ENCODE measurements around the gene FOCAD.
"Not testable (repeated sequence)": the region's sequence is repeated elsewhere in the genome, so short reads cannot be mapped to it uniquely, and the experiment has no call there.

Gene FOCAD

GRCh38 chr9:20684035-20684874 lies at the start of gene FOCAD:
TSS of gene FOCAD (plus strand) at chr9:20684259. CDS start at chr9:20715354, 31,095 bp downstream.
- H3K4me3 Mint-ChIP-seq = peak within 1 kb of the TSS; percentile 88
- H3K27ac Mint-ChIP-seq = peak within 1 kb of the TSS; percentile 84
- no peaks in the 10 kb centered on the region for H3K27me3 Mint-ChIP-seq
- no peaks in the 10 kb centered on the region for H3K9me3 Mint-ChIP-seq
- no peaks in the 10 kb centered on the region for H3K36me3 Mint-ChIP-seq
- H3K4me1 Mint-ChIP-seq = peaks cover 24% of the 10 kb centered on the region

- Mint-ChIP-seq H3K27ac (no peak overlapping the region), H3K27me3 (no peaks in the 10 kb centered on the region), H3K9me3 (no peaks in the 10 kb centered on the region), H3K4me3 (no peak overlapping the region), H3K4me1 (peaks cover 2% of the 10 kb centered on the region), H3K36me3 (no peaks in the 10 kb centered on the region)
These were observed 49.2 kb upstream of the FOCAD start for GRCh38 chr9:20634895-20635294.

GRCh38 chr9:20636888-20637440 lies 47.1 kb upstream of the FOCAD start:
- Mint-ChIP-seq H3K9me3 (no peaks in the 10 kb centered on the region), H3K27me3 (no peaks in the 10 kb centered on the region), H3K36me3 (no peaks in the 10 kb centered on the region), H3K4me3 (no peak overlapping the region), H3K27ac (no peak overlapping the region), H3K4me1 (peaks cover 14% of the 10 kb centered on the region)

- peak overlapping the region; percentile 77 for H3K4me3 Mint-ChIP-seq
- peak overlapping the region; percentile 69 for H3K27ac Mint-ChIP-seq
- peaks cover 18% of the 10 kb centered on the region for H3K4me1 Mint-ChIP-seq
- H3K36me3 Mint-ChIP-seq = no peaks in the 10 kb centered on the region
- no peaks in the 10 kb centered on the region for H3K9me3 Mint-ChIP-seq
- no peaks in the 10 kb centered on the region for H3K27me3 Mint-ChIP-seq
These were observed 43.5 kb upstream of the FOCAD start for GRCh38 chr9:20640331-20641187.

- Mint-ChIP-seq H3K27me3 (peaks cover 1% of the 10 kb centered on the region), H3K27ac (no peak overlapping the region), H3K4me1 (peaks cover 18% of the 10 kb centered on the region), H3K36me3 (no peaks in the 10 kb centered on the region), H3K4me3 (no peak overlapping the region), H3K9me3 (no peaks in the 10 kb centered on the region)
These were observed 42.0 kb upstream of the FOCAD start for GRCh38 chr9:20642045-20642444.

- Mint-ChIP-seq H3K27ac (no peak overlapping the region), H3K9me3 (no peaks in the 10 kb centered on the region), H3K36me3 (no peaks in the 10 kb centered on the region), H3K27me3 (peaks cover 4% of the 10 kb centered on the region), H3K4me3 (no peak overlapping the region), H3K4me1 (peaks cover 18% of the 10 kb centered on the region)
These were observed 40.4 kb upstream of the FOCAD start for GRCh38 chr9:20643660-20644059.

GRCh38 chr9:20646656-20647055 lies 37.4 kb upstream of the FOCAD start:
- H3K9me3 Mint-ChIP-seq = no peaks in the 10 kb centered on the region
- peaks cover 5% of the 10 kb centered on the region for H3K4me1 Mint-ChIP-seq
- peaks cover 4% of the 10 kb centered on the region for H3K27me3 Mint-ChIP-seq
- H3K36me3 Mint-ChIP-seq = no peaks in the 10 kb centered on the region
- no peak overlapping the region for H3K4me3 Mint-ChIP-seq
- H3K27ac Mint-ChIP-seq = no peak overlapping the region

GRCh38 chr9:20649381-20649780 lies 34.7 kb upstream of the FOCAD start:
- Mint-ChIP-seq H3K36me3 (no peaks in the 10 kb centered on the region), H3K27ac (no peak overlapping the region), H3K9me3 (no peaks in the 10 kb centered on the region), H3K4me1 (no peaks in the 10 kb centered on the region), H3K27me3 (peaks cover 4% of the 10 kb centered on the region), H3K4me3 (no peak overlapping the region)

- Mint-ChIP-seq H3K9me3 (no peaks in the 10 kb centered on the region), H3K27me3 (peaks cover 4% of the 10 kb centered on the region), H3K36me3 (no peaks in the 10 kb centered on the region), H3K4me3 (no peak overlapping the region), H3K27ac (no peak overlapping the region), H3K4me1 (peaks cover 7% of the 10 kb centered on the region)
These were observed 33.7 kb upstream of the FOCAD start for GRCh38 chr9:20650313-20650712.

GRCh38 chr9:20650750-20651299 lies 33.2 kb upstream of the FOCAD start:
- Mint-ChIP-seq H3K4me3 (no peak overlapping the region), H3K27ac (no peak overlapping the region), H3K36me3 (no peaks in the 10 kb centered on the region), H3K9me3 (no peaks in the 10 kb centered on the region), H3K4me1 (peaks cover 12% of the 10 kb centered on the region), H3K27me3 (peaks cover 4% of the 10 kb centered on the region)

- H3K4me3 Mint-ChIP-seq = no peak overlapping the region
- H3K4me1 Mint-ChIP-seq = peaks cover 12% of the 10 kb centered on the region
- no peak overlapping the region for H3K27ac Mint-ChIP-seq
- peaks cover 3% of the 10 kb centered on the region for H3K27me3 Mint-ChIP-seq
- H3K36me3 Mint-ChIP-seq = no peaks in the 10 kb centered on the region
- no peaks in the 10 kb centered on the region for H3K9me3 Mint-ChIP-seq
These were observed 32.1 kb upstream of the FOCAD start for GRCh38 chr9:20651939-20652338.

GRCh38 chr9:20658246-20658667 lies 25.8 kb upstream of the FOCAD start:
- peak overlapping the region; percentile 86 for H3K4me3 Mint-ChIP-seq
- H3K36me3 Mint-ChIP-seq = not testable (repeated sequence)
- H3K27ac Mint-ChIP-seq = peak overlapping the region; percentile 18

GRCh38 chr9:20658677-20659473 lies 25.2 kb upstream of the FOCAD start:
- Mint-ChIP-seq H3K27ac (peak overlapping the region; percentile 18), H3K4me1 (peaks cover 16% of the 10 kb centered on the region), H3K4me3 (peak overlapping the region; percentile 86), H3K27me3 (no peaks in the 10 kb centered on the region), H3K36me3 (no peaks in the 10 kb centered on the region), H3K9me3 (no peaks in the 10 kb centered on the region)

More at GRCh38 chr9:20658246-20658667, 25.8 kb upstream of the FOCAD start:
- H3K9me3 Mint-ChIP-seq, H3K27me3 Mint-ChIP-seq: not testable (repeated sequence)
- peaks cover 12% of the 10 kb centered on the region for H3K4me1 Mint-ChIP-seq

- no peak overlapping the region for H3K27ac Mint-ChIP-seq
These were observed 24.5 kb upstream of the FOCAD start for GRCh38 chr9:20659474-20659967.

GRCh38 chr9:20662156-20662555 lies 21.9 kb upstream of the FOCAD start:
- peaks cover 3% of the 10 kb centered on the region for H3K36me3 Mint-ChIP-seq
- H3K9me3 Mint-ChIP-seq = no peaks in the 10 kb centered on the region
- H3K4me1 Mint-ChIP-seq = peaks cover 3% of the 10 kb centered on the region
- peaks cover 1% of the 10 kb centered on the region for H3K27me3 Mint-ChIP-seq
- no peak overlapping the region for H3K4me3 Mint-ChIP-seq
- no peak overlapping the region for H3K27ac Mint-ChIP-seq

More at GRCh38 chr9:20659474-20659967, 24.5 kb upstream of the FOCAD start:
- H3K4me3 Mint-ChIP-seq = no peak overlapping the region
- H3K27me3 Mint-ChIP-seq = no peaks in the 10 kb centered on the region
- H3K36me3 Mint-ChIP-seq = no peaks in the 10 kb centered on the region
- peaks cover 16% of the 10 kb centered on the region for H3K4me1 Mint-ChIP-seq
- no peaks in the 10 kb centered on the region for H3K9me3 Mint-ChIP-seq

All from activated naive CD4-positive, alpha-beta T cell treated with anti-CD3 and anti-CD28 coated beads, Interleukin-2, amount 50 U/mL, for 24 hours (primary cell).